Posterior cingulate gyrus (tissue), 11 donors: ENCODE data around the gene TAF1C.

Experiments used
- DNase-seq, 10 donors: peaks; one replicate each; pipeline versions ENCODE4 v3.0.0 to v3.0.0-alpha.2; 2020 to 2021; ENCODE audit warnings: mixed read lengths in 3 of 10
- intact Hi-C: fragments of 100-400 bp; cut with DNase I; formaldehyde crosslinking; loops from one replicate; pipeline ENCODE4 v1.15.1; 2023

Gene TAF1C

GRCh38 chr16:84138500-84138823 is 48.4 kb downstream of the TAF1C start:
- intact Hi-C loops, result no loop called here

GRCh38 chr16:84137769-84138357 is 49.0 kb downstream of the TAF1C start:
- DNase-seq, result no peak
- intact Hi-C loops, result no loop called here

More at GRCh38 chr16:84138500-84138823, 48.4 kb downstream of the TAF1C start:
- DNase-seq, result no peak

- intact Hi-C loops, result no loop called here
- no peak for DNase-seq
Measured at GRCh38 chr16:84137287-84137686, 49.6 kb downstream of the TAF1C start.

GRCh38 chr16:84136331-84137125 is 50.3 kb downstream of the TAF1C start:
- intact Hi-C loops, result no loop called here
- DNase-seq, result no peak

GRCh38 chr16:84132527-84133285 is 54.2 kb downstream of the TAF1C start:
- no peak for DNase-seq
- intact Hi-C loops, result no loop called here

- DNase-seq, result no peak
- intact Hi-C loops, result no loop called here
Measured at GRCh38 chr16:84131117-84131516, 55.7 kb downstream of the TAF1C start.
